ENCODE results near the gene ICE1. TPM values are rescaled to one million over a fixed set of nuclear protein-coding genes. Genes with fewer than 3 reads are reported as not detected.
"Not testable (repeated sequence)": the region's sequence is repeated elsewhere in the genome, so short reads cannot be mapped to it uniquely, and the experiment has no call there.

The ICE1 gene
- total RNA-seq, 1 donor from 2014 or later, result 27.0 TPM

- H3K9me3 Mint-ChIP-seq (ENCODE audit: unreplicated experiment), result peaks cover 18% of the 10 kb centered on the region
- H3K27ac Mint-ChIP-seq (ENCODE audit: unreplicated experiment), result no peak overlapping the region
- peaks cover 16% of the 10 kb centered on the region for H3K27me3 Mint-ChIP-seq (ENCODE audit: unreplicated experiment)
- TF ChIP-seq CTCF (IDR thresholded peaks at IDR 0.05), result no peak
- H3K4me1 Mint-ChIP-seq (ENCODE audit: unreplicated experiment), result no peaks in the 10 kb centered on the region
- H3K36me3 Mint-ChIP-seq (ENCODE audit: unreplicated experiment), result no peaks in the 10 kb centered on the region
- DNase-seq (ENCODE audit: extremely low spot score, unreplicated experiment), result no peak
- no peak overlapping the region for H3K4me3 Mint-ChIP-seq (ENCODE audit: unreplicated experiment)
Measured at GRCh38 chr5:5504325-5504724, 81.8 kb downstream of the ICE1 start.

GRCh38 chr5:5505815-5506214, 83.3 kb downstream of the ICE1 start:
- H3K9me3 Mint-ChIP-seq (ENCODE audit: unreplicated experiment), result peaks cover 18% of the 10 kb centered on the region
- peaks cover 10% of the 10 kb centered on the region for H3K27me3 Mint-ChIP-seq (ENCODE audit: unreplicated experiment)
- no peak for DNase-seq (ENCODE audit: extremely low spot score, unreplicated experiment)
- no peak overlapping the region for H3K27ac Mint-ChIP-seq (ENCODE audit: unreplicated experiment)
- no peak for TF ChIP-seq CTCF (IDR thresholded peaks at IDR 0.05)
- no peaks in the 10 kb centered on the region for H3K4me1 Mint-ChIP-seq (ENCODE audit: unreplicated experiment)
- H3K4me3 Mint-ChIP-seq (ENCODE audit: unreplicated experiment), result no peak overlapping the region
- H3K36me3 Mint-ChIP-seq (ENCODE audit: unreplicated experiment), result no peaks in the 10 kb centered on the region

GRCh38 chr5:5508391-5508790, 85.9 kb downstream of the ICE1 start:
- DNase-seq (ENCODE audit: extremely low spot score, unreplicated experiment), result no peak
- Mint-ChIP-seq H3K4me3 (ENCODE audit: unreplicated experiment) (no peak overlapping the region), H3K36me3 (ENCODE audit: unreplicated experiment) (no peaks in the 10 kb centered on the region), H3K27me3 (ENCODE audit: unreplicated experiment) (peaks cover 6% of the 10 kb centered on the region), H3K27ac (ENCODE audit: unreplicated experiment) (no peak overlapping the region), H3K4me1 (ENCODE audit: unreplicated experiment) (no peaks in the 10 kb centered on the region), H3K9me3 (ENCODE audit: unreplicated experiment) (peaks cover 15% of the 10 kb centered on the region)
- no peak for TF ChIP-seq CTCF (IDR thresholded peaks at IDR 0.05)

- no peak for TF ChIP-seq CTCF (IDR thresholded peaks at IDR 0.05)
- Mint-ChIP-seq H3K27ac (ENCODE audit: unreplicated experiment) (no peak overlapping the region), H3K27me3 (ENCODE audit: unreplicated experiment) (peaks cover 2% of the 10 kb centered on the region), H3K36me3 (ENCODE audit: unreplicated experiment) (no peaks in the 10 kb centered on the region), H3K4me3 (ENCODE audit: unreplicated experiment) (no peak overlapping the region), H3K9me3 (ENCODE audit: unreplicated experiment) (no peaks in the 10 kb centered on the region), H3K4me1 (ENCODE audit: unreplicated experiment) (no peaks in the 10 kb centered on the region)
- DNase-seq (ENCODE audit: extremely low spot score, unreplicated experiment), result no peak
Measured at GRCh38 chr5:5511904-5512416, 89.5 kb downstream of the ICE1 start.

- Mint-ChIP-seq H3K27ac (ENCODE audit: unreplicated experiment) (no peak overlapping the region), H3K4me1 (ENCODE audit: unreplicated experiment) (no peaks in the 10 kb centered on the region), H3K4me3 (ENCODE audit: unreplicated experiment) (no peak overlapping the region), H3K27me3 (ENCODE audit: unreplicated experiment) (peaks cover 2% of the 10 kb centered on the region), H3K9me3 (ENCODE audit: unreplicated experiment) (no peaks in the 10 kb centered on the region), H3K36me3 (ENCODE audit: unreplicated experiment) (no peaks in the 10 kb centered on the region)
- no peak for DNase-seq (ENCODE audit: extremely low spot score, unreplicated experiment)
- no peak for TF ChIP-seq CTCF (IDR thresholded peaks at IDR 0.05)
Measured at GRCh38 chr5:5512543-5512942, 90.1 kb downstream of the ICE1 start.

- DNase-seq (ENCODE audit: extremely low spot score, unreplicated experiment); H3K4me3 Mint-ChIP-seq (ENCODE audit: unreplicated experiment); H3K27ac Mint-ChIP-seq (ENCODE audit: unreplicated experiment); H3K4me1 Mint-ChIP-seq (ENCODE audit: unreplicated experiment); H3K36me3 Mint-ChIP-seq (ENCODE audit: unreplicated experiment); H3K9me3 Mint-ChIP-seq (ENCODE audit: unreplicated experiment); H3K27me3 Mint-ChIP-seq (ENCODE audit: unreplicated experiment): not testable (repeated sequence)
Measured at GRCh38 chr5:5520622-5521021, 98.1 kb downstream of the ICE1 start.
